ENCODE measurements around the gene FREY1. TPM values are rescaled to one million over a fixed set of nuclear protein-coding genes. Genes with fewer than 3 reads are reported as not detected.

FREY1 gene
- total and polyA plus RNA-seq, 2 donors from 2014 or later: 0.99 to 1.0 TPM

GRCh38 chr11:45897556-45897955, 9.5 kb downstream of the FREY1 start:
- no peaks in the 10 kb centered on the region for H3K27me3 ChIP-seq (ENCODE audit: control insufficient read depth, insufficient read depth, low read length)
- DNase-seq (peak in 1 of 5 donors; percentile 61), FAIRE-seq (no peak)
- intact Hi-C loops (cut with DNase I): no loop called here
- no peak overlapping the region for H3K4me3 ChIP-seq (ENCODE audit: low read length in 3 of 3)
- no peak overlapping the region for H3K9ac ChIP-seq (ENCODE audit: low read length in 3 of 3)
- peaks cover 0 to 13% (median 4%) of the 10 kb centered on the region in 3 donors for H3K4me1 ChIP-seq (ENCODE audit: control insufficient read depth in 2 of 3, insufficient read depth in 2 of 3, low read depth in 1 of 3, low read length in 3 of 3)
- H3K27ac ChIP-seq (ENCODE audit: low read depth in 2 of 2, low read length in 2 of 2): no peak overlapping the region
- no peaks in the 10 kb centered on the region for H3K9me3 ChIP-seq (ENCODE audit: control insufficient read depth in 2 of 3, insufficient read depth in 1 of 3, low read length in 3 of 3)
- no peak for TF ChIP-seq CTCF (IDR thresholded peaks at IDR 0.05; ENCODE audit: borderline replicate concordance, extremely low read depth, insufficient read depth)
- no peaks in the 10 kb centered on the region for H3K36me3 ChIP-seq (ENCODE audit: control insufficient read depth in 2 of 3, insufficient read depth in 3 of 3, low read length in 3 of 3)

- no peaks in the 10 kb centered on the region for H3K9me3 ChIP-seq (ENCODE audit: control insufficient read depth in 2 of 3, insufficient read depth in 1 of 3, low read length in 3 of 3)
- TF ChIP-seq CTCF (IDR thresholded peaks at IDR 0.05; ENCODE audit: borderline replicate concordance, extremely low read depth, insufficient read depth): no peak
- no peaks in the 10 kb centered on the region for H3K27me3 ChIP-seq (ENCODE audit: control insufficient read depth, insufficient read depth, low read length)
- DNase-seq (peak; percentile 74 to 93 (median 92)), FAIRE-seq (no peak)
- H3K9ac ChIP-seq (ENCODE audit: low read length in 3 of 3): no peak overlapping the region
- H3K27ac ChIP-seq (ENCODE audit: low read depth in 2 of 2, low read length in 2 of 2): no peak overlapping the region
- peaks cover 0 to 13% (median 4%) of the 10 kb centered on the region in 3 donors for H3K4me1 ChIP-seq (ENCODE audit: control insufficient read depth in 2 of 3, insufficient read depth in 2 of 3, low read depth in 1 of 3, low read length in 3 of 3)
- intact Hi-C loops (cut with DNase I): no loop called here
- peak overlapping the region in 1 of 3 donors; percentile 49 for H3K4me3 ChIP-seq (ENCODE audit: low read length in 3 of 3)
- no peaks in the 10 kb centered on the region for H3K36me3 ChIP-seq (ENCODE audit: control insufficient read depth in 2 of 3, insufficient read depth in 3 of 3, low read length in 3 of 3)
Measured at GRCh38 chr11:45896422-45896984, 10.6 kb downstream of the FREY1 start.

GRCh38 chr11:45895553-45896259, 11.4 kb downstream of the FREY1 start:
- Histone ChIP-seq H3K27me3 (ENCODE audit: control insufficient read depth, insufficient read depth, low read length) (no peaks in the 10 kb centered on the region), H3K9ac (ENCODE audit: low read length in 3 of 3) (no peak overlapping the region), H3K9me3 (ENCODE audit: control insufficient read depth in 2 of 3, insufficient read depth in 1 of 3, low read length in 3 of 3) (no peaks in the 10 kb centered on the region), H3K4me1 (ENCODE audit: control insufficient read depth in 2 of 3, insufficient read depth in 2 of 3, low read depth in 1 of 3, low read length in 3 of 3) (peaks cover 0 to 11% (median 3%) of the 10 kb centered on the region in 3 donors), H3K27ac (ENCODE audit: low read depth in 2 of 2, low read length in 2 of 2) (no peak overlapping the region), H3K4me3 (ENCODE audit: low read length in 3 of 3) (no peak overlapping the region), H3K36me3 (ENCODE audit: control insufficient read depth in 2 of 3, insufficient read depth in 3 of 3, low read length in 3 of 3) (no peaks in the 10 kb centered on the region)
- intact Hi-C loops (cut with DNase I): no loop called here
- DNase-seq (peak in 1 of 5 donors; percentile 56), FAIRE-seq (no peak)
- TF ChIP-seq CTCF (IDR thresholded peaks at IDR 0.05; ENCODE audit: borderline replicate concordance, extremely low read depth, insufficient read depth): no peak

All from kidney (tissue), 14 donors.